Suppressor macrophage treated with lipopolysaccharide for 1 hour (primary cell): ENCODE data around the gene ERF.
A peak's percentile ranks its signal among the peaks of the same experiment; 100 is the strongest.

Experiments used
- DNase-seq, 3 donors: peaks; one replicate each; pipeline ENCODE4 v3.0.0-alpha.2; 2020 to 2022

The ERF gene

DNA sequence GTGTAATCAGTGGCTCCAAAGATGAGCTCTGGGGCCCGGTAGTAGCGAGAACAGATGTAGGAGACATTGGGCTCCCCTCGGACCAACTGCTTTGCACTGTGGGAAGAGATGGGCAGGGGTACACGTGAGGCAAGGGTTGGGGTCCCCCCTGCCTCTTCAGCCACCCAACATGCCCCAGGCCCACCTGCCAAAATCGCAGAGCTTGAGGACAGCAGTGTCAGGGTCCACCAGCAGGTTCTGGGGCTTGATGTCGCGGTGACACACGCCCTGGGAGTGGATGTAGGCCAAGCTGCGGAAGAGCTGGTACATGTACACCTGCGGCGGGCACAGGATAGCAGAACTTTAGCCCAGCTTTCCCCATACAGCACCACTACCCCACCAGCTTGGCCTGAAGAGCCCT lies 20.6 kb downstream of the ERF start:
- no peak for DNase-seq

DNA sequence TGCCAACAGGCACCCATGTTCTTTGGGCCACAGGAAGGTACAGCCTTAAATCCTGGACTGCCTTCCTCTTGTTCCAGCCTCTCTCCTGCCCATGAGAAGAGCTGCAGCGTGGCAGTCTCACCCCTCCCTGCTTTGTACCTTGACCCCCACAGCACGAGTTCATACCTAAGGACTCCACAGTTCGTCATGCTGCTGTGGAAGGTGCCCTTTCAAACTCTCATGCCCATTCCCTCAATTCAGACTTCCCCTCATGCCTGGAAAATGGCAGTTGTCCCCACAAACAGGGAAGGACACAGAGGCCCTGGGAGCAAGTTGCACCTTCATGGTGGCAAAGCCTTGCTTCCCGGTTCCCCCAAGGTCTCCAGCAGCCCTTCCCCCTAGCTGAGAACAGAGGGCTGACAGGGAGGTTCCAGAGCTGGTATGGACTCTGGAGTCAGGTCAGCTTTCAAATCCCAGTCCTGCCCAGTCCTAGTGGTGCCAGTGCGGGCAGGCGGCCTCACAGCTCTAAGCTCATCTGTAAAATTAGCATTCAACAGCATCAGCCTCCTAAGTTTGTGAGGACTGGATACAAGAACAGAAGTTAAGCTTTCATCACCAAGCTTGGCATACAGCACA lies 21.1 kb downstream of the ERF start:
- no peak for DNase-seq

DNA sequence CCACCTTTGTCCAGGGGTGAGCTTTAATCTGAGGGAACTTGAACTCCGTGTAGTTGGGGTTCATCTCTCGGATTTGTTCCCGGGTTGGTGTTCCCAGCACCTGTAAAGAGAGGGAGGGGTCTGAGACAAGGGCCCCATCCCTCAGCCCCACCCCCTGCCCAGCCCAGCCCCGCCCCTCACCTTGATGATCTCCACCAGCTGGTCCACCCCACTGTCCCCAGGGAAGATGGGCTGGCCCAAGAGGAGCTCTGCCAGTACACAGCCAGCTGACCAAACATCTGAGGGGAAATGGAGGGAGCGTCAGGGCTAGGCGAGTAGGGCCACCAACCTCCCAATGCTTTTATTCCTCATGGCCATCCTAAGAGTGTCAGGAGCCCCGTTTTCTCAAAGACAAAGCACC lies 21.8 kb downstream of the ERF start:
- no peak for DNase-seq

DNA sequence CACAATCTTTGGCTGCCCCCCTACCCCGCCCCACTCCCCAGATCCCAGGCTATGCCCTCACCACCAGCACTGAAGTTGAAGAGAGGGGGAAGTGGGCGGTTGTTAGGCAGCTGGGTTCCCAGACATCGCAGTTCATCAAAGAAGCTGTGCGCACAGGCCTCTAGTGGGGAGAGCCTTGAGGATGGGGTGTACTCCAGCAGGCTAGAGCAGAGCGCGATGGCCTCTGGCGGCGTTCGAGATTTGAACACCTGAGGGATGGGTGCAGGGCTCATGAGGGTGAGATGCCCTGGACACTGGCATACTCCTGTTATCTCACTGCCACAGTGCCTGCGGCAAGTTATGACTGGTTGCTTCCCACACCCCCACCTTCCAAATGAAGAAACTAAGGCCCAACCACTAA lies 22.5 kb downstream of the ERF start:
- DNase-seq: no peak

DNA sequence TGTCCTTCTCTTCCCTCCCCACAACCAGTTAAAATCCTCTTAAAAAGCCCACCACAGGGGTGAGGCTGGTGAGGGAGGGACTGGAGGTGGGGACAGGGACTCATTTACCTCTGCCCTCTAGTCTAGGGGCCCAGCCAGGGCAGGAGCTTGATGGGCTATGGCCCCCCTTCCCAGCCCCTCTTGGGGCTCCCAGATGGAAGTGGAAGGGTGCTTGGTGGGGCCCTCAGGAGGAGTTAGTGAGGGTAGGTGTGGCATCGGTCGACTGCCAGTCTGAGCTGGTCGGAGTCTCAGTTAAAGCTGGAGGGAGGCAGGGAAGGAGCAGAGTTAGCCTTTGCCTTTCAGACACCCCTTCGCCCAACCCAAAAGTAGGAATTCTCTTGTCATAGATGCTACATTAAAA lies 24.4 kb downstream of the ERF start:
- DNase-seq: no peak

DNA sequence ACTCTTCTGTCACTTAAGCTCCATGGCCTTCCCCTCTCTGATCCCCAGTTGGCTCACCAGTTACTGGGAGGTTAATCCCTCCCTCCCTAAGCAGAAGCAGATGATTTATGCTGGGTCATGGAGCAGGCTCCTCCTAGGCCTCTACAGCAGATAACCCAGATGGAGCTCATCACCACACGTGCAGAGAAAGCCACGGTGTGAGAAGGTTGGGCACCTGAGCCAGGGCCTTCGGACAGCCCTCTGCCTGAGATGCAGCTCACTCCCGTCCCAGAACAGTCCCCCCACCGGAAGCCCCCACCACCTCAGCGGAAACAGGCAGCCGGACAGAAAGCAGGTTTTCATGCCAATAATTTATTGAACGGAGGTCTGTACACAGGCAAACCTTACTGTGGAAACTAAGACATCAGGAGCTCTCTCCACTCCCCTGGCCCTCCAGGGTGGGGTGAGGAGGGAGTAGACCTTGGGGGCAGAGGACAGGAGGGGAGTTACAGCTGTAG lies 25.0 kb downstream of the ERF start:
- no peak for DNase-seq

DNA sequence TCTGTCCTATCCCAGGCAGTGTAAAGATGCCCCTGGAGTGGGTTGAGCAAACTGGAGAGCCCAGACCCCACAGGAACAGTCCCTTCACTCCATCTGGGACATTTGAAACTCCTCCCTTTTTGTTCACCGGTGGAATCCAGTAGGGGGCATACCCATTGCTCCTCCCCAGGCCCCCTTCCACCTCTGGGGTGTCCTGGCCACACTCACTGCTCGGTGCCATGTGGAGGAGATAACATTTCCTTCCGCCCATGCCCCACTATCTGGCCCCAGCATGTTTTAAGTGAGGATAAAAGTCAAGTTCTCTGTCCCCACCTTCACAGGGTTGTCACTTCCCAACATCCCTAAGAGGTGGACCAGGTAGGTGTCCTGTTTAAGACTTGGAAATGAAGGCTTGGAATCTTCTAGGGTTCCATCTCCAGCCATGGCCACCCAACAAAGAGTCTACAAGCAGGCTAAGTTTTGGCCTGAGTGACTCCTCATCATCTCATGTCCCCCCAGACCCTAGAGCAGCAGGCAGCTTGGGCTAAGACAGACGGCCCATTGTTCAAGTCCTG lies 25.6 kb downstream of the ERF start:
- DNase-seq: no peak

DNA sequence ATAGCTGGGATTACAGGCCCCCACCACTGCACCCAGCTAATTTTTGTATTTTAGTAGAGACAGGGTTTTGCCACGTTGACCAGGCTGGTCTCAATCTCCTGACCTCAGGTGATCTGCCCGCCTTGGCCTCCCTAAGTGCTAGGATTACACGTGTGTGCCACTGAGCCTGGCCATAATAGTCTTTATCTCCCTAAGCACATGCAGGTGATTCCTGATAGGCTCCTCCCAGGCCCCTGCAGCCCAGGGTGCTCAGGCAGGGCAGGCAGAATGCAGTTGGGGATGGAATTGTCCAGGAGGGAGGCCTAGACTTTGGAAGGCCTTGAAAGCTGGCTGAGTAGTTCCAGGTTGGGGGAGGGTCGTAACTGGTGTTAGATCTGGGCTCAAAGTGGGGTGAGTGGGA lies 26.3 kb downstream of the ERF start:
- no peak for DNase-seq

DNA sequence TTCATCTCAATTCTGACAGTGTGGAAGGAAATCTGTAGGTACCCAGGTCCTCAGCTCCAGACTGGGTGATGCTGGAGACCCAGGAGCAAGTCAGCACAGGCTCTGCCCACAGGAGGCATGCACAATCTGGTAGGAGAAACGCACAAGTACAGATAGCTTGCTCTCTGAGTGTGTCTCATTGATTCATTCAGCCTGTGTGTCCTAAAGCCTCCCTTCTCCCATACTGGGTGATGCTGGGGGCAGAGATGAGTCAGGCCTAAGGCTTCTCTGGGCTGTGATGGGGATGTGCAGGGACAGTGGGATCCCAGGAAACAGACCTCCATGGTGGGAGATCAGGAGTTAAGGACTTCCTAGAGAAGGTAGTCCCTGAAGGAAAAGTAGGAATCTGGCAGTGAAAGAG lies 28.0 kb downstream of the ERF start:
- DNase-seq: no peak

DNA sequence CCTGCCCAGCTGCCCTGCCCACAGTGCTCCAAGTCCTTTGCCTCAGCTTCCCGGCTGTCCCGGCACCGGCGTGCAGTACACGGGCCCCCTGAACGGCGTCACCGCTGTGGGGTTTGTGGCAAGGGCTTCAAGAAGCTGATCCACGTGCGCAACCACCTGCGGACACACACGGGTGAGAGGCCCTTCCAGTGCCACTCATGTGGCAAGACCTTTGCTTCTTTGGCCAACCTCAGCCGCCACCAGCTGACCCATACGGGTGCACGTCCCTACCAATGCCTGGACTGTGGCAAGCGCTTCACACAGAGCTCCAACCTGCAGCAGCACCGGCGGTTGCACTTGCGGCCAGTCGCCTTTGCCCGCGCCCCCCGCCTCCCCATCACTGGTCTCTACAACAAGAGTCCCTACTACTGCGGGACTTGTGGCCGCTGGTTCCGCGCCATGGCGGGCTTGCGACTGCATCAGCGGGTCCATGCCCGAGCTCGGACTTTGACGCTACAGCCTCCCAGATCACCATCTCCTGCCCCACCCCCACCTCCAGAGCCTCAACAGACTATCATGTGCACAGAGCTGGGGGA lies 29.1 kb downstream of the ERF start:
- no peak for DNase-seq

DNA sequence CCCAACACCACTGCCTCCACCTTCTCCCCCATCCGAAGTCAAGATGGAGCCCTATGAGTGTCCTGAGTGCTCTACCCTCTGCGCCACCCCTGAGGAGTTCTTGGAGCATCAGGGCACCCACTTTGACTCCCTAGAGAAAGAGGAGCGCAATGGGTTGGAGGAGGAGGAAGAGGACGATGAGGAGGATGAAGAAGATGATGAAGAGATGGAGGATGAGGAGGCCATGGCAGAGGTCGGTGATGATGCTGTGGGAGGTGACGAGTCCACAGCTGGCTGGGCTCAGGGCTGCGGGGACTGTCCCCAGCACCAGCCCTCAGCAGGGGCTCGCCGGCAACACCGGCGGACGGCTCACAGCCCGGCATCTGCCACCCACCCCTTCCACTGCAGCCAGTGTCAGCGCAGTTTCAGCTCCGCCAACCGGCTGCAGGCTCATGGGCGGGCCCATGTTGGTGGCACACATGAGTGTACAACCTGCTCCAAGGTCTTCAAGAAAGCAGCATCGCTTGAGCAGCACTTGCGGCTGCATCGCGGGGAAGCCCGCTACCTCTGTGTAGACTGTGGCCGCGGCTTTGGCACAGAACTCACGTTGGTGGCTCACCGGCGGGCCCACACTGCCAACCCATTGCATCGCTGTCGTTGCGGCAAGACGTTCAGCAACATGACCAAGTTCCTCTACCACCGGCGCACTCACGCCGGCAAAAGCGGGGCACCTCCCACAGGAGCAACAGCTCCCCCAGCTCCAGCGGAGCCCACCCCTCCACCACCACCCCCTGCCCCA lies 29.8 kb downstream of the ERF start:
- no peak for DNase-seq

DNA sequence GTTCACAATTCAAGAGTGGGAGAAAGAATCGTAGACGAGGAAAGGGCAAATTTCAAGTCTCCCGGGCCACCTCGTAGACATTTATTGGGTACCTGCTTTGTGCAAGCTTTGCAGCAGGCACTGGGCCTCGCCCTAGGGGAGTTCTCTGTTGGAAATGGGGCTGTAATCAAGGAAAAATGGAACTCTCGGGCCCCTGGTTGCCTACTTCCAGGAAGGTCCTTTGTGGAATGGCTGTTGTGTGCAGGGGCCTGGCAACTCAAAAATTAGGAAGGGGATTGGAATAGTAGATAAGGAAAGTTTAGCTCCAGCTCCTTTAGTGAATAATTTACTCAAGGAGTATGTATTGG lies 34.2 kb downstream of the ERF start:
- DNase-seq: no peak

DNA sequence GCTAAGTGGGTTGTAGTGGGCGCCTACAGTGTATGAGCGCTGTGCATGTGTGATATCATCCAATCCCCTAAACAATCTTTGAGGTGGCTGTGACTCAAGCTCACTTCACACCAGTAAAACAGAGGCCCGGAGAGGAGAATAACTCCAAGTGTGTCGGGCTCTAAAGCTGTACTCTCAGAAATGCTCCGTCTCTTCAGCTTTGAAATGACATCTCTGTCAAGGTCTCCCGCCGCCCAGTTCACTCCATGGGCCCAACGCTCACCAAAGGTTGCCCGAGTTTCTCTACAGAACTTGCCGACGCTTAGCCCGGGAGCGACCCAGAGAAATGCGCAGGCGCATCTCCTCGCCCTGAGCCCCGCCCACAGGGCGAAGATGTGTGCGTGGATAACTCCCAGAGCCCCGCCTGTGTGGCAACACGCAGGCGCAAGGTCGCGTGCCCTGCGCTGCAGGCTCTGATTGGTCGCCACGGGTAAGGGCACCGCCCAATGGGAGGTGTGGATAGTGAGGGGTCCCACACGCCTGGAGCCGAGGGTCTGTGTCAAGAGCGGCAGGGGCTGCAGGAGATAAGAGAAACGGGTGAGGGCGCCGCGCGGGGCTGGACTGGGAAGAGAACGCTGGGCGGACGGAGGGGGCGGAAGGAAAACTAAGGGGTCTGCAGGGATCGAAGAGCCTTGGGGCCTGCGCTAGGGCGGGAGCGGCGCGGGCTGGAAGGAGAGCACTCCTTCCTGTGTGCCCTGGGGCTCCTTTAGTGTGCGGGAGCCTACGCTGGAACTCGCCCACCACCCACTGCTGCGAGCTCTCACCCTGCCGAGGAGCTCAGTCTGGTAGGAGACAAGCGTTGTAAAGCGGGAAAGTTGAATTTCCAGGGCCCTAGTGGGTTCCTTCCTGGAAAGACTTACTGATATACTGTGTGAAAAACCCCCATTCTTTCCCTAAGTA lies 34.8 kb downstream of the ERF start, which contains the start of gene ZNF526:
TSS of gene ZNF526 (plus strand) at position 501 of the 939 bp plus-strand sequence. CDS start 4,092 bp downstream, outside the sequence.
- peak; percentile 99 for DNase-seq

DNA sequence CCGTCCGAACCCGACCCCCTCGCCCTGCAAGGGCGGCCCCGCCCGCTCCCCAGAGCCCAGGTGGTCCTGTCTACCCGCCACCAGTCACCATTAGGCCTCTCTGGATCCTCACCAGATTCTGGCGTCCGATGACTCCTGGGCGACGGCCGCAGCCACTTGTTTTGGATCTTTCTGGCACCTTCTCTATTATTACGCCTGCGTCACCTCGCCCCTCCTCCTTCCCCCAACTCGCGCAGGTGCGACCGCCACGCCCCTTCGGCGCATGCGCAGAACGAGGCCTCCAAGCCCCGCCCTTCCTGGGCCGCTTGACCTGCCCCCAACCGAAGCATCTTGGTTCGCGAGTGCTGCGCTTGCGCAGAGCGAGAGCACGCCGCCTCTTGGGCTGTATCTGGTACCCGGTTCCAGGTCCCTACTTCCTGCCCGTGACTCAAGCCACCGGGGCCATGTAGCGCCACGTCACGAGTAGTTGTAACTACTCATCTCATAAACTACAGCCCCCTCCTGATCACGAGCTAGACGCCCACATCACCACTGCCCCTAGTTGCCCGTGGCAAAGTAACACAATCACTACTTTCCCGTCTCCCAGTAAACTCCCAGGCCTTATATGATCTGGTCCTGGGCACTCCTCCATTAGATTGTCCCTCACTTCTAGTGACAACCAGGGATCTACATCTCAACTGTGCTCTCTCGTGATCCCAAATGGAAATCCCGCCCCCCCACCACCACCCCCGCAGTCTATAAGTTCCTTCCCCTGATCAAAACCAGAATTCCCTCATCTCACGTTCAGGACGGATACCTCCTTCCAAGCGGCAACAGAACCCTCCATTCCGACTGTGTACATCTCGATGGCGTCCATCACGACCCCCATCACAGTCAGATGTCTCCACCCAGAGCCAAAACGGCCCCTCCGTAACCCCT lies 37.1 kb downstream of the ERF start, which contains the start of gene DEDD2:
TSS of gene DEDD2 (minus strand) at position 158 of the 918 bp plus-strand sequence. CDS start 670 bp downstream, outside the sequence.
- DNase-seq: peak; percentile 98 to 100 (median 100)

DNA sequence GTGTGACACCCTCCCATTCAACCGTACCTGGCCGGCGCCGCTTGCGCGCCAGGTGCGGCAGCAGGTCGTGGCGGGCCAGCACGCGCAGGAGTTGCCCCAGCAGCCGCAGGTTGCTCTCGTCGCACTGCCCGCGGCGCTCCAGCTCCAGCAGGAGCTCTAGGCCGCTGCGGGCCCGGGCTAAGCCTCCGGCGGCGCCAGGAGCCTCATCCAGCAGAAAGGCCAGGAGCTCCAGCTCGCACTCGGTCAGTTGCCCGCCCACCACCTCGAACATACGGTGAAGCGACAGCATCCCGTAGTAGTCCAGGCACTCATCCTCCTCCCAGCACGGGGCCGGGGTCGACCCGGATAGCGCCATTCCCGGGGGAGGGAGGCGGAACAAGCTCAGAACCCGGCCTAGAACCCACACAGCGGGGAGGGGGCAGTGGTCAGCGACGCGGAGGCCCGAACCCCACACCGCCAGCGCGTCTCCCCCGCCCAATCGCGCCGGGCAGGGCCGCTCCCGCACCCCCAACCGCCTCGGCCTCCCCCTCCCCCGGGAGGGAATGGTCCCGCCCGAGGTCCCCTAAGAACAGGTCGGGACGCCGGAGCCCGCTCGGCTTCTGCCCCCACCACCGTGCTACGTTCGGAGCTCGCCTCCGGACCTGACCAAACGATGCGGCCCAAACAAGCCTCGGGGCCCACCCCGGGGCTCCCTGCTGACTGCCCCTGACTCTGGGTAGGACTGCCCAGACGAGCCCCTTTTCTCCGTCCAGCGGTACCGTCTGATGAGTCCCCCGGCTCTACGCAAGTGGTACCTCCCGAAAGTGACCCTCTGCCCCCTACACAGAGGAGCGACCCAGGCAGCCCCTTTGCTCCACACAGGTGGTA lies 38.0 kb downstream of the ERF start:
- DNase-seq: peak; percentile 39 to 55 (median 44)

DNA sequence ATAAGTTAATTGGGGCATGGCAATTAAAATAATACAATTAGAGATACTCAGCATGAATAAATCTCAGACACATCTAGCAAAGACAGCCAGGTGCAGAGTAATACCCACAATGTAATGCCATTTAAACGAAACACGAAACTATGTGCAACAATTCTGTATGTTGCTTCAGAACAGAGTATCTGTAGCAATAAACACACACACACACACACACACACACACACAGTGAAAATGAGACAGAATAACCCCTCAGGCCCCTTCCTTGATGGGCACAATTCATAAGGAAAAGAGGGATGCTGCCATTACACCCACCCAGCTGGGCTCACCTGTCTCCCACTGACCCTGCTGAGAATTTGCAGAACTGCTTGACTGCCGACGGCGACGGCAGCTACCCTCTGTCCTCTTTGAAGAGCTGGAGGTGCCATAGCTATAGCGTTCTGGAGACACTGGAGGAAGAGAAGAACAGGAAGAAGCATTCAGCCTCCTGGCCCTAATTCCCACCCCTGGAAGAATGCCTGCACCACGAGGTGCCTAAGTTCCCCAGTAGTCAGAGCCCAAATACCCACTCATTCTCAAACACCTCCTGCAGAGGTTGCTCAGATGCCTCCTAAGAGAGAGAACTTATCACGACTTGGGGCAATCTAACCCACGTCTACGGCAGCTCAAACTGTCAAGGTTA lies 40.0 kb downstream of the ERF start:
- DNase-seq: no peak

DNA sequence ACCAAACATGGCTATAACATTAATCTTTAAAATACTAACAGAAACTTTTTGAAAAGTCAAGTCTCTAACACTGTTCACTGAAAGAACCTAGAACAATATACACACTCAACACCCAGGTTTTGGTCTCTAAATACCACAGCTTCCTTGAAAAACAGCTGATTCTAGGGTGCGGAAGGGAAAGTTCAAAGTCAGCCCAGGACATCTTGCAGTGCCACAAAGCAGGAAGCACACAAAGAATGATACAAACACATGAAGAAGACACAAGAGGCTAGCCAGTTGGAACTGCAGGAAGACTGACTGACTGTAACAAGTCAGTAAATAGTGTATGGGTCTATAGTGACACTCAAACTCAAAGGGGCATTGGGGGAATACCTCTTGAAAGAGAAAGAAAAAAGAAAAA lies 42.0 kb downstream of the ERF start:
- peak; percentile 48 to 55 (median 51) for DNase-seq

DNA sequence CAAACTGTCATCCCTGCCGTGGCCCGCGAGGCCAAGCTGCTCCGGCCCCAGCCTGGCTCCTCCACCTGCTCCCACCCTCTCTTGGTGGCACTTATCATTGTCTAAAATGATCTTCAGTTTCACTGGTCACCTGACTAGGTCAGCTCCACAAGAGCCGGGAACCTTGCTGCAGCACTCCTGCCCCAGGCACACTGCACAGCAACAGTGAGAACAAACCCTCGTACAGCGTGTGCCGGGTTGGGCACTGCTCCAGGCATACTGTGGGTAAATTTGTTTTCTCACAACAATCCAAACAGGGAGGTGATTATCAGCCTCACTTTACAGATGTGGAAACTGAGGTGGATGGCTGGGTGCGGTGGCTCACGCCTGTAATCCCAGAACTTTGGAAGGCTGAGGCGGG lies 46.3 kb downstream of the ERF start:
- no peak for DNase-seq

DNA sequence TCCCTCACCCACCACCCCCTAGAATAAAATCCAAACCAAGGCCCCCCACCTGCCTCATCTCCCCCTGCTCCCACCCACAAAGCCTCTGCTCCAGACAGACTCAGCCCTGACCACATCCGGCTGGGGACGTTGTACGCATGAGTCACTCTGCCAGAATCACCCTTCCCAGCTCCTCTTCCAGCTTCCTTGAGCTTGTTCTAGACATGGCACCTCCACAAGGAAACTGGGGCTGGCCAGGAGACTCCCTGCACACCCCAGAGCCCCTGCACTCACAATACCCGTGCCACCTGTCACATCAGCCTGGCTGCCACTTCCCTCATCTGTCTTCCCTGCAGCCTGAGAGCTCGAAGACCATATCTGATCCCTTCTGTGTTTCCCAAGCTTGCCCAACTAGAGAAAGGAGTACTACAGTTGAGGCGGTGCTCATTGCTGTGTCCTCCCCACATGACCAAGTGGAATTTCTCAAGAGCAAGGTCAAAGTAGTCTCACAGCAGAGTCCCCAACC lies 47.1 kb downstream of the ERF start:
- DNase-seq: peak; percentile 88 to 93 (median 92)
